Fibroblast of peridontal ligament (primary cell): ENCODE measurements around the gene SIK3.
A peak's percentile ranks its signal among the peaks of the same experiment; 100 is the strongest.

Experiments used
- DNase-seq: peaks from one replicate; pipeline ENCODE4 v3.0.0-alpha.2; 2010; ENCODE audit errors: extremely low read depth

The SIK3 gene

GRCh38 chr11:116797816-116798215 is 300.4 kb downstream of the SIK3 start:
- DNase-seq, result no peak

- DNase-seq, result no peak
Measured at GRCh38 chr11:116796548-116796947, 301.7 kb downstream of the SIK3 start.

GRCh38 chr11:116794851-116795250 is 303.4 kb downstream of the SIK3 start:
- peak; percentile 20 for DNase-seq

GRCh38 chr11:116793772-116794097 is 304.5 kb downstream of the SIK3 start:
- DNase-seq, result peak; percentile 31
